Measurements from ENCODE around the gene MTHFD2.

DNA sequence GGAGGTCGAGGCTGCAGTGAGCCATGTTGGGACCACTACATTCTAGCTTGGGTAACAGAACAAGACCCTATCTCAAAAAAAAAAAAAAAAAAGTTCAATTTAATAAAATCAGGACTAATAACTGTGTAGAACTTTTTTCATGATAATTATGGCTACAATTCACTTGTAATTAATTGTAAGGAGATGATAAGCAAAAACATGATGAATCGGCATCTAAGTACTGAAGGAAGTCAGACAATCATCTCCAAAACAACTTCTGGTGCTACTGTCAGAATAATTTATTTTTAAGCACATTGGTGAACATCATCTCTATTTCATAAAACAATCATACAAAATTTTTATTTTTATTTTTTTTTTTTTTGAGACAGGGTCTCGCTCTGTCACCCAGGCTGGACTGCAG is 9.7 kb upstream of the MTHFD2 start:
- TF ChIP-seq, protein P1, sequence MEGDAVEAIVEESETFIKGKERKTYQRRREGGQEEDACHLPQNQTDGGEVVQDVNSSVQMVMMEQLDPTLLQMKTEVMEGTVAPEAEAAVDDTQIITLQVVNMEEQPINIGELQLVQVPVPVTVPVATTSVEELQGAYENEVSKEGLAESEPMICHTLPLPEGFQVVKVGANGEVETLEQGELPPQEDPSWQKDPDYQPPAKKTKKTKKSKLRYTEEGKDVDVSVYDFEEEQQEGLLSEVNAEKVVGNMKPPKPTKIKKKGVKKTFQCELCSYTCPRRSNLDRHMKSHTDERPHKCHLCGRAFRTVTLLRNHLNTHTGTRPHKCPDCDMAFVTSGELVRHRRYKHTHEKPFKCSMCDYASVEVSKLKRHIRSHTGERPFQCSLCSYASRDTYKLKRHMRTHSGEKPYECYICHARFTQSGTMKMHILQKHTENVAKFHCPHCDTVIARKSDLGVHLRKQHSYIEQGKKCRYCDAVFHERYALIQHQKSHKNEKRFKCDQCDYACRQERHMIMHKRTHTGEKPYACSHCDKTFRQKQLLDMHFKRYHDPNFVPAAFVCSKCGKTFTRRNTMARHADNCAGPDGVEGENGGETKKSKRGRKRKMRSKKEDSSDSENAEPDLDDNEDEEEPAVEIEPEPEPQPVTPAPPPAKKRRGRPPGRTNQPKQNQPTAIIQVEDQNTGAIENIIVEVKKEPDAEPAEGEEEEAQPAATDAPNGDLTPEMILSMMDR (IDR thresholded peaks at IDR 0.05; ENCODE audit: borderline replicate concordance, extremely low read depth, low read length, poor library complexity, severe bottlenecking) = no peak
- TF ChIP-seq EZH2 (IDR thresholded peaks at IDR 0.05; ENCODE audit: borderline replicate concordance, low read depth, low read length, severe bottlenecking) = no peak
